Placental pericyte (primary cell): ENCODE results near the gene ELL. TPM values are rescaled to one million over a fixed set of nuclear protein-coding genes. Genes with fewer than 3 reads are reported as not detected.

ENCODE experiments used
- total RNA-seq: library from RNA; depleted of rRNA; stranded (reverse); fragments of >200 nt; gene quantifications from 2 replicates; pipeline ENCODE4 v1.2.3, GENCODE V29; 2012

The ELL gene
- 23.9 and 27.6 TPM in 2 replicates for total RNA-seq

GRCh38 chr19:18521692-18522123 lies at the start of gene ELL:
TSS of gene ELL (minus strand) at chr19:18522070. CDS start at chr19:18522055, 15 bp downstream.

DNA sequence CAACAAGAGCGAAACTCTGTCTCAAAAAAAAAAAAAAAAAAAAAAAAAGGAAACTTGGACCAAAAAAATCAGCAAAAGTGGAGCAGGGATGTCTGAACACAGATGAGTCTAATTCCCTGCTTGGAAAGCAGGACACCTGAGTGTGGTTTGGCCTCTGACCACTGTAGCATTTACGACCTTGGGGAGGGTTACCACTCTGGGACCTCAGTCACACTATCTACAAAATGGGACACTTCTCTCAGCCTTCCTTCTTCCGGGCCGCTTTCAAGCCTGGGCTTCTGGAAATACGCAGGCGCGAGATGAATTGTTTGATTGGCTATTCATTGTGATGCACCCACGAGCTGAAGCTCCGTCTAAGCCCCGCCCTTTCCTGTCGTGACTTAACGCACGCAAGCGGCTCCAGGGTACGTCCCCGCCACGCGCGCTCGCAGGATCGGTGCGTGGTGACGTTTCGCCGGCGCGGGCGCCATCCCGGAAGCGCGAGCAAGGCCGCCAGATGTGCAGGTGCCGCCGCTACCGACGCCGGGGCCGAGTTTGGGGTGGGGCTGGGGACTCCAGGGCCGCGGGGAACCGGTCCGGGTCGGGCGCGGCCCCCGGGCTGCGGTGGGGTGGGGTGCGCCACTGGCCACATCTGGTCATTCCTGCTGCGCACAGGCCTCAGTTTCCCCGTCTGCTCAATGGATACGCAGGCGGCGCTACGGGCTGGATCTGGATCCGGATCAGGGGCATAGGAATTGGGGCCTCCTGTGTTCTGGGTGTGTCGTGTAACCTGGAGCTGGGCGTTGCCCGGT lies 35.7 kb upstream of the ELL start, which contains the start of gene KXD1:
Gene KXD1, plus strand, starts transcription at position 460 of the 791 bp plus-strand sequence. CDS start 4,187 bp downstream, outside the sequence.

GRCh38 chr19:18542941-18543813 lies 21.3 kb upstream of the ELL start, which contains the start of gene FKBP8:
TSS of gene FKBP8 (minus strand) at chr19:18543573. CDS start at chr19:18541970, 1,603 bp downstream.

GRCh38 chr19:18437491-18438330 lies 84.2 kb downstream of the ELL start, which contains the start of gene ISYNA1:
TSS of gene ISYNA1 (minus strand) at chr19:18438133. CDS start at chr19:18437979, 154 bp downstream.

GRCh38 chr19:18419195-18419698 lies 102.6 kb downstream of the ELL start, which contains the start of gene SSBP4:
TSS of gene SSBP4 (plus strand) at chr19:18419398. CDS start at chr19:18419649, 251 bp downstream.

DNA sequence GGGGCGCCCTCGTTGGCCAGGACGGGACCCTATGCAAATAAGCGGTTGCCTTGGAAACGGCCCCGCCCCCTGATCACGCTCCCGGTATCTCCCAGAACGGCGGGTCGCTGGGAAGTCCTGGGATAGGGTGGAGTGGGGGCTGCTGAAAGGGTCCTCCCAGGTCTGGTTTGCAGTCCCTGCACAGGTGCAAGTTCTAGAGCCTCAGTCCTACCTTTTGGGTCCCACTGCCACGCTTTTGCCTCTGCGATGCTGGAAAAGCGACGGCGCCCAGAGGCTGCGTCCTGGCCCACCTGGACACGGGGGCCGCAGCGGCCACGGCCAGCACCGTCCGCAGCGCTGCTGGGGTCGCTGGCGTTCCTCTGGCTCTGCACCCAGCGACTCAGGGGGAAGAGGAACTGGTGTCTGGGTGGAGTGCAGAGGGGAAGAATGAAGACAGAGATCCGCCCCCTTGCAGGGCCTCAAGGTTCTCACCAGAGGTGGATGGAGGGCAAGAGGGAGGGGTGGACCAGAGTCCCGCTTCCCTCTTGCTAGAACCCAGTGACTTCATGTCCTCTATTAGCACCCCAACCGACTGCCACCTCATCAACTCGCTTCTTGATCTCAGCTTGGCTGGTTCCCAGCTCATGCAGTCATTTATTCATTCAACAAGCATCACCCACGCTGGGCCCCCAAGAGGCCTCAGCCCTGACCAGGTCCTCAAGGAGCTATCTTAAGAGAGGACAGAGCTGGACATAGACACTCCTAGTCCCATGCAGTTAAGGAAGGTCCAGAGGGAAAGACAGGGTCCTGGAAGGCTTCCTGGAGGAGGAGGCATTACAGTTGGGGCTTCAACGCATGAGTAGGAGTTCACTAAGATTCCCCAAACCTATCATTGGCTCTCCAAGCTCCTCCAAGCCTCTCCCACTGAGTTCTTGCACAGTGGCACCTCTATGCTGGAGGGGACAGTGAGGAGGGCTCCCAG lies 124.3 kb downstream of the ELL start, which contains the start of gene LRRC25:
Gene LRRC25, minus strand, starts transcription at position 381 of the 961 bp plus-strand sequence. CDS start 659 bp downstream, outside the sequence.

Other genes with a start within 250 kb of the ELL start
- gene IQCN, start 247.6 kb downstream of the ELL start, total RNA-seq, result 0.57 and 1.1 TPM in 2 replicates
- 120 and 186 TPM in 2 replicates for gene JUND, start 240.4 kb downstream of the ELL start, total RNA-seq
- 88.8 and 171 TPM in 2 replicates for gene LSM4, start 199.0 kb downstream of the ELL start, total RNA-seq
- gene PGPEP1, start 181.5 kb downstream of the ELL start, total RNA-seq, result 40.8 and 45.5 TPM in 2 replicates
- gene GDF15, start 135.9 kb downstream of the ELL start, total RNA-seq, result 98.2 and 1,056 TPM in 2 replicates
- 0.14 and 0.44 TPM in 2 replicates for gene LRRC25, start 124.4 kb downstream of the ELL start, total RNA-seq
- gene SSBP4, start 102.7 kb downstream of the ELL start, total RNA-seq, result 65.7 and 128 TPM in 2 replicates
- 24.9 and 56.5 TPM in 2 replicates for gene ISYNA1, start 83.9 kb downstream of the ELL start, total RNA-seq
- 178 and 405 TPM in 2 replicates for gene FKBP8, start 21.5 kb upstream of the ELL start, total RNA-seq
- gene KXD1, start 35.8 kb upstream of the ELL start, total RNA-seq, result 124 and 142 TPM in 2 replicates
- gene UBA52, start 49.8 kb upstream of the ELL start, total RNA-seq, result 743 and 1,675 TPM in 2 replicates
- 27.4 and 51.0 TPM in 2 replicates for gene REX1BD, start 66.7 kb upstream of the ELL start, total RNA-seq
- under 0.01 and 2.6 TPM in 2 replicates for gene CRLF1, start 84.7 kb upstream of the ELL start, total RNA-seq
- 0.14 and 0.88 TPM in 2 replicates for gene TMEM59L, start 90.8 kb upstream of the ELL start, total RNA-seq
- gene KLHL26, start 115.0 kb upstream of the ELL start, total RNA-seq, result 6.6 and 7.4 TPM in 2 replicates
- gene CRTC1, start 161.6 kb upstream of the ELL start, total RNA-seq, result 3.0 and 3.5 TPM in 2 replicates